Transverse colon (tissue), 4 donors: ENCODE data around the gene FANCD2. TPM values are rescaled to one million over a fixed set of nuclear protein-coding genes. Genes with fewer than 3 reads are reported as not detected.
"Not testable (repeated sequence)": the region's sequence is repeated elsewhere in the genome, so short reads cannot be mapped to it uniquely, and the experiment has no call there.

Source experiments
- DNase-seq: peaks from one replicate; pipeline ENCODE4 v3.0.0-alpha.2; 2019
- H3K27ac ChIP-seq, 4 donors: fragments of 200-600 bp; sonication (generic); 2 replicates each; pipeline ENCODE4 v1.5.1; 2016 to 2018; ENCODE audit warnings: inconsistent platforms in 4 of 4
- H3K27me3 ChIP-seq: fragments of 200-600 bp; sonication (generic); 2 replicates; pipeline ENCODE4 v1.5.1; 2017; ENCODE audit warnings: inconsistent platforms
- H3K36me3 ChIP-seq, 4 donors: fragments of 200-600 bp; sonication (generic); 2 replicates each; pipeline ENCODE4 v1.5.1; 2017 to 2019; ENCODE audit warnings: inconsistent platforms in 4 of 4
- H3K4me1 ChIP-seq, 4 donors: fragments of 200-600 bp; sonication (generic); 2 replicates each; pipeline ENCODE4 v1.5.1; 2017 to 2020; ENCODE audit warnings: inconsistent platforms in 4 of 4
- H3K4me3 ChIP-seq, 4 donors: fragments of 200-600 bp; sonication (generic); 1 replicate in 1 of 4; 2 replicates in 3 of 4; pipeline versions ENCODE4 v1.5.1 to v1.6.1; 2017 to 2019; ENCODE audit warnings: inconsistent platforms in 4 of 4
- H3K9me3 ChIP-seq, 2 donors: fragments of 200-600 bp; sonication (generic); 2 replicates each; pipeline ENCODE4 v1.5.1; 2017 to 2019; ENCODE audit warnings: inconsistent platforms in 2 of 2
- EP300 ChIP-seq: sonication (generic); formaldehyde crosslinking; IDR thresholded peaks from one replicate; pipeline ENCODE4 v1.6.1; 2017; ENCODE audit warnings: antibody characterized with exemption, low read depth
- POLR2A ChIP-seq: fragments of 450-650 bp; IDR thresholded peaks from one replicate; pipeline ENCODE4 v1.6.1; 2016; ENCODE audit warnings: antibody characterized with exemption, mild to moderate bottlenecking, moderate library complexity
- POLR2AphosphoS5 ChIP-seq, 3 donors: sonication (generic); formaldehyde crosslinking; IDR thresholded peaks; one replicate each; pipeline ENCODE4 v1.6.1; 2016; ENCODE audit warnings: antibody characterized with exemption in 3 of 3
- WGBS, 2 donors: methylation state at CpG; one replicate each; pipeline ENCODE4 v1.1.5; 2018; ENCODE audit warnings: low coverage in 1 of 2; 5-methylcytosine and 5-hydroxymethylcytosine counted together
- in situ Hi-C, 4 donors: fragments of 200-750 bp; cut with MboI; loops; one replicate each; pipeline versions ENCODE4 v1.15.0 to v1.15.1; 2017; ENCODE audit warnings: low sequenced_read_pairs in 3 of 4, low pct_ligation_motif_present in 1 of 4, low pct_unique_long_range_greater_than_20kb in 1 of 4
- intact Hi-C: fragments of 100-400 bp; cut with DNase I; formaldehyde crosslinking; loops from one replicate; pipeline ENCODE4 v1.15.1; 2023; ENCODE audit warnings: low total_unique reads
- total RNA-seq, 4 donors: library from RNA; depleted of rRNA; stranded (reverse); fragments of >200 nt; gene quantifications; one replicate each; pipeline ENCODE4 v1.1.0, GENCODE V29; 2016
- TF ChIP-seq, protein P1 (sequence below), 5 experiments: fragments of 200-600 bp in 3 of 5; fragments of 450-650 bp in 2 of 5; sonication (generic) in 3 of 5; IDR thresholded peaks; 1 replicate in 2 of 5; 2 replicates in 3 of 5; pipeline ENCODE4 v1.5.1; 2016 to 2017; ENCODE audit warnings: antibody characterized with exemption in 5 of 5, inconsistent platforms in 3 of 5, mild to moderate bottlenecking in 2 of 5, moderate library complexity in 1 of 5

The FANCD2 gene
- total RNA-seq, 4 donors from 2014 or later, result 0.80 to 43.0 (median 4.9) TPM

DNA sequence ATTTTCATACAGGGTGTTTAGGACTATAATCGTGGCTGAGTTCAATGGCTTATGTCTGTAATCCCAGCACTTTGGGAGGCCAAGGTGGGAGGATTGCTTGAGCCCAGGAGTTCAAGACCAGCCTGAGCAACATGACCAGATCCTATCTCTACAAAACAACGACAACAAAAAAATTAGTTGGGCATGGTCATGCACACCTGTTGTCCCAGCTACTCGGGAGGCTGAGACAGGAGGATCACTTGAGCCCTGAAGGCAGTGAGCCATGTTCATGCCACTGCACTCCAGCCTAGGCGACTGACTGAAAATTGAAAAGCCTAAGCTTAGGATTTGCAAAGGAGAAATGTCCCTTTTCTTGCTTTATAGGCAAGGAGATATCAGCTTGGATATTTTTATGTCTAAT is 90.7 kb downstream of the FANCD2 start:
- 84 to 91% methylated on average over 4 of the region's 4 CpGs for WGBS, 2 donors
- in situ Hi-C loops, result no loop called here
- intact Hi-C loops, result no loop called here

DNA sequence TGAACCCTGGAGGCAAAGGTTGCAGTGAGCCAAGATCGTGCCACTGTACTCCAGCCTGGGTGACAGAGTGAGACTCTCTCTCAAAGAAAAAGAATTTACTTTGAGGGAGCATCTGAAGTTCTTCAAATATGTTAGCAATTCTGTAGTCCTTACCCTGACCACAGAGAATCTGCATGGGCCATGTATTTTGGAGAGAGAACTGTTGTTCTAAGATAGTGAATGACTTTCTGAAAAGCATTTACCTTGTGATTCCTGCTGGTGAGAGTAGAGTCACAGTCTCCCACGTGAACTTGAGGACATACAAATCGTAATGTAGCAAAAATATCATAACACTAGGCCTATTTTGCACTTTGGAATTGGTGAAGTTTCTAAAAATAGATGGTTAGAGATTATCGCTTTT is 93.1 kb downstream of the FANCD2 start:
- intact Hi-C loops, result no loop called here

More for the DNA sequence above, 90.7 kb downstream of the FANCD2 start:
- Histone ChIP-seq H3K4me3 (peak overlapping the region in 1 of 4 donors; percentile 88), H3K27me3 (no peaks in the 10 kb centered on the region), H3K9me3 (no peaks in the 10 kb centered on the region), H3K27ac (no peak overlapping the region), H3K4me1 (peaks cover 6 to 23% (median 16%) of the 10 kb centered on the region in 4 donors), H3K36me3 (no peaks in the 10 kb centered on the region)
- DNase-seq, result no peak
- TF ChIP-seq POLR2A (no peak), EP300 (no peak), POLR2AphosphoS5 (IDR thresholded peaks at IDR 0.05) (no peak)
- TF ChIP-seq, protein P1, sequence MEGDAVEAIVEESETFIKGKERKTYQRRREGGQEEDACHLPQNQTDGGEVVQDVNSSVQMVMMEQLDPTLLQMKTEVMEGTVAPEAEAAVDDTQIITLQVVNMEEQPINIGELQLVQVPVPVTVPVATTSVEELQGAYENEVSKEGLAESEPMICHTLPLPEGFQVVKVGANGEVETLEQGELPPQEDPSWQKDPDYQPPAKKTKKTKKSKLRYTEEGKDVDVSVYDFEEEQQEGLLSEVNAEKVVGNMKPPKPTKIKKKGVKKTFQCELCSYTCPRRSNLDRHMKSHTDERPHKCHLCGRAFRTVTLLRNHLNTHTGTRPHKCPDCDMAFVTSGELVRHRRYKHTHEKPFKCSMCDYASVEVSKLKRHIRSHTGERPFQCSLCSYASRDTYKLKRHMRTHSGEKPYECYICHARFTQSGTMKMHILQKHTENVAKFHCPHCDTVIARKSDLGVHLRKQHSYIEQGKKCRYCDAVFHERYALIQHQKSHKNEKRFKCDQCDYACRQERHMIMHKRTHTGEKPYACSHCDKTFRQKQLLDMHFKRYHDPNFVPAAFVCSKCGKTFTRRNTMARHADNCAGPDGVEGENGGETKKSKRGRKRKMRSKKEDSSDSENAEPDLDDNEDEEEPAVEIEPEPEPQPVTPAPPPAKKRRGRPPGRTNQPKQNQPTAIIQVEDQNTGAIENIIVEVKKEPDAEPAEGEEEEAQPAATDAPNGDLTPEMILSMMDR (IDR thresholded peaks at IDR 0.05), result no peak

DNA sequence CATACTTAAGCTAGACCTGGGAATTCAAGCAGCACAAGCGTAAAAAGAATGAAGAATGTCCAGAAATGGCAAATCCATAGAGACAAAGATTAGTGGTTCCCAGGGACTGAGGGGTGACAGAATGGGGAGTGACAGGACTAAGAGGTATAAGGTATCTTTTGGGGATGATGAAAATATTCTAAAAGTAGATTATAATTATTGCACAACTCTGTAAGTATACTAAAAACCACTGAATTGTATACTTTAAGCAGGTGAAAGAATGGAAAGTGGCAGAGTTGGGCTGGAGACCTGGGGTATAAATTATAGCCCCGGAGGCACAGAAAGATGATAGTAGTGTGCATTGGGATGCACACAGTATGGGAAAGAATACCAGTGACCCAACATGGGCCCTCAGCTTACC is 94.8 kb downstream of the FANCD2 start:
- Histone ChIP-seq H3K27me3 (no peaks in the 10 kb centered on the region), H3K4me3 (no peak overlapping the region), H3K4me1 (peaks cover 6 to 19% (median 14%) of the 10 kb centered on the region in 4 donors), H3K9me3 (no peaks in the 10 kb centered on the region), H3K27ac (no peak overlapping the region), H3K36me3 (peaks cover 0 to 13% (median 4%) of the 10 kb centered on the region in 4 donors)
- intact Hi-C loops, result no loop called here
- WGBS, 2 donors, result 92 to 95% methylated on average over 2 of the region's 2 CpGs
- no peak for DNase-seq
- no peak for TF ChIP-seq EP300
- no peak for TF ChIP-seq POLR2A
- TF ChIP-seq POLR2AphosphoS5 (IDR thresholded peaks at IDR 0.05), result no peak
- TF ChIP-seq, protein P1 (IDR thresholded peaks at IDR 0.05), result no peak
- in situ Hi-C loops, result no loop called here

More for the DNA sequence above, 93.1 kb downstream of the FANCD2 start:
- no peak overlapping the region for H3K4me3 ChIP-seq
- H3K27me3 ChIP-seq, result no peaks in the 10 kb centered on the region
- H3K27ac ChIP-seq, result no peak overlapping the region
- no peak for TF ChIP-seq EP300
- no peak for TF ChIP-seq POLR2A
- TF ChIP-seq, protein P1 (IDR thresholded peaks at IDR 0.05), result no peak
- no peak for TF ChIP-seq POLR2AphosphoS5 (IDR thresholded peaks at IDR 0.05)
- H3K9me3 ChIP-seq, result no peaks in the 10 kb centered on the region
- 76 to 85% methylated on average over 4 of the region's 4 CpGs for WGBS, 2 donors
- peaks cover 6 to 23% (median 16%) of the 10 kb centered on the region in 4 donors for H3K4me1 ChIP-seq
- no peaks in the 10 kb centered on the region for H3K36me3 ChIP-seq
- DNase-seq, result no peak
- in situ Hi-C loops, result no loop called here

DNA sequence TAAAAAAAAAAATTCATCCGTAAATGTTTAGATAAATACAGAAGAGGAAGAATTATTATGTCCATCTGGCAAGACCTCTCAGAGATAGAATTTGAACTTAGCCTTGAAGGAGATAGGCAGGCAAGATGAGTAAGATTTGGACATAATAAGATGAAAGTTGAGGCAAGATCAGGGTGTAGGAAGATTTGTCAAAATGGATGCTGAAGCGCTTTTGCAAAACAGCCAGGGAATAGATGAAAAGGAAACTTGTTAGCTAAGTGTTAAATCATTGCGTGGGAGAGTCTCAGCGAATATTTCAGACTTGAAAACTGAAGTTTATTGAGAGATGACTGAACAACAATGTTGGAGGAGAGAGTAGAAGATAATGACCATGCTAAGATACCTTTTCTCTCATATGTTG is 96.5 kb downstream of the FANCD2 start:
- intact Hi-C loops, result no loop called here
- in situ Hi-C loops, result no loop called here

DNA sequence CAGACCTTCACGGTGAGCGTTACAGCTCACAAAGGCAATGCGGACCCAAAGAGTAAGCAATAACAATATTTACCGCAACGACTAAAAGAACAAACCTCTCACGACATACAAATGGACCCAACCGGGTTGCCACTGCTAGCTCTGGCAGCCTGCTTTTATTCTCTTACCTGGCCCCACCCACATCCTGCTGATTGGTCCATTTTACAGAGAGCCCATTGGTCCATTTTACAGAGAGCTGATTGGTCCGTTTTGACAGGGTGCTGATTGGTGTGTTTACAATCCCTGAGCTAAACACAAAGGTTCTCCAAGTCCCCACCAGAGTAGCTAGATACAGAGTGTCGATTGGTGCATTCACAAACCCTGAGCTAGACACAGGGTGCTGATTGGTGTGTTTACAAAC is 109.6 kb downstream of the FANCD2 start:
- intact Hi-C loops, H3K4me3 ChIP-seq, H3K9me3 ChIP-seq, DNase-seq, H3K4me1 ChIP-seq, H3K27ac ChIP-seq, H3K36me3 ChIP-seq, in situ Hi-C loops, H3K27me3 ChIP-seq: not testable (repeated sequence)
- WGBS, 2 donors, result 95% methylated on average over 9 of the region's 9 CpGs; no CpG with 5 or more reads in 1 of the 2 donors

More for the DNA sequence above, 96.5 kb downstream of the FANCD2 start:
- Histone ChIP-seq H3K27me3 (no peaks in the 10 kb centered on the region), H3K4me3 (no peak overlapping the region), H3K9me3 (no peaks in the 10 kb centered on the region), H3K4me1 (peaks cover 0 to 3% (median under 1%) of the 10 kb centered on the region in 4 donors), H3K27ac (no peak overlapping the region), H3K36me3 (peaks cover 0 to 24% (median 11%) of the 10 kb centered on the region in 4 donors)
- WGBS, 2 donors, result 80 to 90% methylated on average over 3 to 4 of the region's 4 CpGs
- DNase-seq, result no peak
- TF ChIP-seq EP300, result no peak
- TF ChIP-seq, protein P1 (IDR thresholded peaks at IDR 0.05), result no peak
- TF ChIP-seq POLR2AphosphoS5 (IDR thresholded peaks at IDR 0.05), result no peak
- no peak for TF ChIP-seq POLR2A
